H9 (cell line): ENCODE measurements around the gene RIMS1. TPM values are rescaled to one million over a fixed set of nuclear protein-coding genes. Genes with fewer than 3 reads are reported as not detected.

ENCODE experiments used
- DNase-seq: peaks from one replicate; pipeline ENCODE4 v3.0.0-alpha.2; 2017
- H2AFZ ChIP-seq: one replicate; pipeline ENCODE4 v1.6.1; 2013; ENCODE audit warnings: mild to moderate bottlenecking, low read length, control low read depth, moderate library complexity
- H2AK5ac ChIP-seq: 2 replicates; pipeline ENCODE4 v1.6.1; 2013; ENCODE audit warnings: low read length, control low read depth, mixed read lengths; ENCODE audit not compliant: insufficient read length
- H2BK120ac ChIP-seq: one replicate; pipeline ENCODE4 v1.6.1; 2013; ENCODE audit warnings: low read depth, mild to moderate bottlenecking, low read length, control low read depth, inconsistent platforms; ENCODE audit not compliant: poor library complexity, severe bottlenecking
- H2BK12ac ChIP-seq: 2 replicates; pipeline ENCODE4 v1.6.1; 2013; ENCODE audit warnings: low read length, control low read depth, mixed read lengths, low read depth; ENCODE audit not compliant: insufficient read length
- H2BK15ac ChIP-seq: 2 replicates; pipeline ENCODE4 v1.6.1; 2013; ENCODE audit warnings: low read depth, low read length, control low read depth
- H2BK20ac ChIP-seq: one replicate; pipeline ENCODE4 v1.6.1; 2013; ENCODE audit warnings: low read depth, mild to moderate bottlenecking, low read length, control low read depth, inconsistent platforms; ENCODE audit not compliant: poor library complexity, severe bottlenecking
- H2BK5ac ChIP-seq: 2 replicates; pipeline ENCODE4 v1.6.1; 2013; ENCODE audit warnings: low read length, control low read depth, mixed read lengths; ENCODE audit not compliant: insufficient read length
- H3K14ac ChIP-seq: 2 replicates; pipeline ENCODE4 v1.6.1; 2013; ENCODE audit warnings: low read length, control low read depth; ENCODE audit not compliant: insufficient read depth
- H3K18ac ChIP-seq: 2 replicates; pipeline ENCODE4 v1.6.1; 2013; ENCODE audit warnings: low read depth, mild to moderate bottlenecking, mixed read lengths, low read length, control low read depth; ENCODE audit not compliant: insufficient read length
- H3K23ac ChIP-seq: 2 replicates; pipeline ENCODE4 v1.6.1; 2013; ENCODE audit warnings: low read length, control low read depth, mixed read lengths, low read depth; ENCODE audit not compliant: insufficient read length
- H3K23me2 ChIP-seq: 2 replicates; pipeline ENCODE4 v1.6.1; 2013; ENCODE audit warnings: low read depth, mild to moderate bottlenecking, mixed read lengths, low read length, control low read depth; ENCODE audit not compliant: insufficient read length, poor library complexity, severe bottlenecking
- H3K27ac ChIP-seq: 2 replicates; pipeline ENCODE4 v1.5.1; 2013; ENCODE audit warnings: low read length, control low read depth, mixed read lengths, low read depth; ENCODE audit not compliant: insufficient read length
- H3K27me3 ChIP-seq: 2 replicates; pipeline ENCODE4 v1.6.1; 2013; ENCODE audit warnings: low read length, control low read depth, inconsistent platforms; ENCODE audit not compliant: insufficient read depth
- H3K4ac ChIP-seq: 2 replicates; pipeline ENCODE4 v1.6.1; 2013; ENCODE audit warnings: low read depth, mild to moderate bottlenecking, control low read depth, inconsistent platforms, low read length, moderate library complexity
- H3K4me1 ChIP-seq: 2 replicates; pipeline ENCODE4 v1.6.1; 2013; ENCODE audit warnings: low read length, control low read depth, inconsistent platforms; ENCODE audit not compliant: insufficient read depth
- H3K4me2 ChIP-seq: 2 replicates; pipeline ENCODE4 v1.6.1; 2013; ENCODE audit warnings: low read length, control low read depth, mixed read lengths; ENCODE audit not compliant: insufficient read length, insufficient read depth
- H3K56ac ChIP-seq: 2 replicates; pipeline ENCODE4 v1.6.1; 2013; ENCODE audit warnings: low read depth, mild to moderate bottlenecking, mixed read lengths, low read length, control low read depth; ENCODE audit not compliant: insufficient read length
- H3K79me1 ChIP-seq: 2 replicates; pipeline ENCODE4 v1.6.1; 2013; ENCODE audit warnings: low read depth, mild to moderate bottlenecking, moderate library complexity, low read length, control low read depth, inconsistent platforms; ENCODE audit not compliant: insufficient read depth, poor library complexity, severe bottlenecking
- H3K79me2 ChIP-seq: 2 replicates; pipeline ENCODE4 v1.6.1; 2013; ENCODE audit warnings: low read length, control low read depth, inconsistent platforms; ENCODE audit not compliant: insufficient read depth
- H3K9ac ChIP-seq: 2 replicates; pipeline ENCODE4 v1.6.1; 2013; ENCODE audit warnings: low read length, control low read depth, mixed read lengths; ENCODE audit not compliant: insufficient read length; ENCODE audit errors: extremely low read depth
- H3K9me3 ChIP-seq: one replicate; pipeline ENCODE4 v1.6.1; 2013; ENCODE audit warnings: low read depth, low read length, inconsistent platforms; ENCODE audit not compliant: control insufficient read depth
- H3T11ph ChIP-seq: one replicate; pipeline ENCODE4 v1.6.1; 2013; ENCODE audit warnings: mild to moderate bottlenecking, low read length, control low read depth, inconsistent platforms
- H4K20me1 ChIP-seq: one replicate; pipeline ENCODE4 v1.6.1; 2013; ENCODE audit not compliant: control insufficient read depth, insufficient read length, insufficient read depth
- H4K5ac ChIP-seq: 2 replicates; pipeline ENCODE4 v1.6.1; 2013; ENCODE audit warnings: low read depth, mild to moderate bottlenecking, mixed read lengths, low read length, control low read depth; ENCODE audit not compliant: insufficient read length
- H4K8ac ChIP-seq: replicated peaks from 2 replicates; pipeline ENCODE4 v1.6.1; 2013; ENCODE audit warnings: low read length, control low read depth, mixed read lengths, low read depth; ENCODE audit not compliant: insufficient read length
- H4K91ac ChIP-seq: 2 replicates; pipeline ENCODE4 v1.6.1; 2013; ENCODE audit warnings: low read depth, mild to moderate bottlenecking, moderate library complexity, mixed read lengths, low read length, control low read depth; ENCODE audit not compliant: insufficient read length
- H3K27ac Mint-ChIP-seq, 3 experiments: 2 replicates in 2 of 3; 3 replicates in 1 of 3; pipeline ENCODE4 v1.8.0; 2020 to 2021; ENCODE audit warnings: mixed read lengths in 3 of 3, mild to moderate bottlenecking in 1 of 3, moderate library complexity in 1 of 3
- H3K27me3 Mint-ChIP-seq: 2 replicates; pipeline ENCODE4 v1.8.0; 2021; ENCODE audit warnings: low read depth, mild to moderate bottlenecking, moderate library complexity, mixed read lengths
- H3K36me3 Mint-ChIP-seq, 3 experiments: 2 replicates in 2 of 3; 3 replicates in 1 of 3; pipeline ENCODE4 v1.8.0; 2020 to 2021; ENCODE audit warnings: low read depth in 3 of 3, mixed read lengths in 3 of 3; ENCODE audit not compliant: insufficient read depth in 1 of 3
- H3K4me1 Mint-ChIP-seq, 2 experiments: 2 replicates each; pipeline ENCODE4 v1.8.0; 2020; ENCODE audit warnings: mixed read lengths in 2 of 2
- H3K4me3 Mint-ChIP-seq, 2 experiments: 2 replicates in 1 of 2; 3 replicates in 1 of 2; pipeline ENCODE4 v1.8.0; 2020 to 2021; ENCODE audit warnings: mild to moderate bottlenecking in 2 of 2, mixed read lengths in 2 of 2, moderate library complexity in 1 of 2
- H3K9me3 Mint-ChIP-seq, 2 experiments: 2 replicates in 1 of 2; 3 replicates in 1 of 2; pipeline ENCODE4 v1.8.0; 2020; ENCODE audit warnings: mild to moderate bottlenecking in 2 of 2, mixed read lengths in 2 of 2, moderate library complexity in 1 of 2
- WGBS: extraction: QIAGEN DNeasy Blood & Tissue Kit; methylation state at CpG from one replicate; pipeline ENCODE4 v1.1.7; 2013; ENCODE audit warnings: missing lambda C conversion rate, low lambda C conversion rate, mixed read lengths; ENCODE audit not compliant: insufficient read length; ENCODE audit errors: extremely low coverage; 5-methylcytosine and 5-hydroxymethylcytosine counted together
- total RNA-seq: library from RNA; stranded (reverse); gene quantifications from 2 replicates; pipeline ENCODE4 v1.2.1, GENCODE V29; 2021
- TF ChIP-seq, protein P1 (sequence below): fragments of 200-600 bp; sonication (generic); conservative IDR thresholded peaks from 3 replicates; pipeline ENCODE4 v1.8.0; 2021; ENCODE audit warnings: antibody characterized with exemption, mild to moderate bottlenecking

RIMS1 gene
- total RNA-seq, 1 experiment from 2014 or later, result 0.83 TPM

DNA sequence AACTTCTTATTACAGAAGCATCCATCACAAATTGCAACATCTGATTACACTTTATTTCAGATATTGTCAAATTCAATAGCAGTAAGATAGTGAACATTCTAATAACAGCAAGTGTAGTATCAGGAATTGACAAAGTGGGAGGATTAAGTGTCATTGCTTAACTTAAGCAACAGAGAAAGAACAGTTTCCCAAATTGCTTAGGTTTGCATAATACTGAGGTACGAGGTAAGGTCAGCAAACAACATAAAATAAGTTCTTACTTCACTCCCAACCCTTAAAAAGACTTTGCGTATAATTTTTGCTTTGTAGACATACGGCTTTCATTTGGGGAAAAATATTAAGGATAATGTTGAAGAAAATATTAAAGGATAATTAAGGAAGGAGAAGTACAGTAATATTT is 163.0 kb downstream of the RIMS1 start:
- Mint-ChIP-seq H3K27ac (no peak overlapping the region), H3K4me1 (no peaks in the 10 kb centered on the region), H3K36me3 (peaks cover 0 to 3% (median 2%) of the 10 kb centered on the region in 3 experiments; a peak in 2 of 7 replicates), H3K4me3 (no peak overlapping the region), H3K9me3 (peaks cover 2 to 3% of the 10 kb centered on the region in 2 experiments; a peak in 2 of 5 replicates), H3K27me3 (no peaks in the 10 kb centered on the region)
- Histone ChIP-seq H2BK12ac (no peak overlapping the region), H3K9ac (no peak overlapping the region), H3K27ac (no peak overlapping the region), H3K14ac (no peak overlapping the region), H3T11ph (no peak overlapping the region), H2BK15ac (no peak overlapping the region), H4K5ac (no peak overlapping the region), H2AK5ac (no peak overlapping the region), H2BK120ac (no peak overlapping the region), H4K91ac (no peak overlapping the region), H3K9me3 (no peaks in the 10 kb centered on the region), H3K4me2 (no peak overlapping the region), H2AFZ (no peak overlapping the region), H3K56ac (no peak overlapping the region), H3K4me1 (no peaks in the 10 kb centered on the region), H4K20me1 (no peaks in the 10 kb centered on the region), H2BK20ac (no peak overlapping the region), H3K27me3 (no peaks in the 10 kb centered on the region), H2BK5ac (no peak overlapping the region), H4K8ac (no peak overlapping the region), H3K79me2 (no peaks in the 10 kb centered on the region), H3K23me2 (no peaks in the 10 kb centered on the region), H3K79me1 (no peaks in the 10 kb centered on the region), H3K4ac (no peak overlapping the region), H3K23ac (no peak overlapping the region), H3K18ac (no peak overlapping the region)
- WGBS, result 100% methylated on average over 1 of the region's 3 CpGs
- no peak for DNase-seq
- TF ChIP-seq, protein P1, sequence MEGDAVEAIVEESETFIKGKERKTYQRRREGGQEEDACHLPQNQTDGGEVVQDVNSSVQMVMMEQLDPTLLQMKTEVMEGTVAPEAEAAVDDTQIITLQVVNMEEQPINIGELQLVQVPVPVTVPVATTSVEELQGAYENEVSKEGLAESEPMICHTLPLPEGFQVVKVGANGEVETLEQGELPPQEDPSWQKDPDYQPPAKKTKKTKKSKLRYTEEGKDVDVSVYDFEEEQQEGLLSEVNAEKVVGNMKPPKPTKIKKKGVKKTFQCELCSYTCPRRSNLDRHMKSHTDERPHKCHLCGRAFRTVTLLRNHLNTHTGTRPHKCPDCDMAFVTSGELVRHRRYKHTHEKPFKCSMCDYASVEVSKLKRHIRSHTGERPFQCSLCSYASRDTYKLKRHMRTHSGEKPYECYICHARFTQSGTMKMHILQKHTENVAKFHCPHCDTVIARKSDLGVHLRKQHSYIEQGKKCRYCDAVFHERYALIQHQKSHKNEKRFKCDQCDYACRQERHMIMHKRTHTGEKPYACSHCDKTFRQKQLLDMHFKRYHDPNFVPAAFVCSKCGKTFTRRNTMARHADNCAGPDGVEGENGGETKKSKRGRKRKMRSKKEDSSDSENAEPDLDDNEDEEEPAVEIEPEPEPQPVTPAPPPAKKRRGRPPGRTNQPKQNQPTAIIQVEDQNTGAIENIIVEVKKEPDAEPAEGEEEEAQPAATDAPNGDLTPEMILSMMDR, result no peak
